Body of pancreas (tissue), 4 donors: ENCODE results near the gene WDPCP.

Source experiments
- POLR2A ChIP-seq, 3 donors: fragments of 450-650 bp; IDR thresholded peaks; one replicate each; pipeline ENCODE4 v1.6.1; 2016; ENCODE audit warnings: antibody characterized with exemption in 3 of 3, mild to moderate bottlenecking in 2 of 3
- TF ChIP-seq, protein P1 (sequence below), 7 experiments: fragments of 450-650 bp in 4 of 7; fragments of 200-600 bp in 3 of 7; sonication (generic) in 3 of 7; IDR thresholded peaks; one replicate each; pipeline ENCODE4 v1.5.1; 2016 to 2019; ENCODE audit warnings: antibody characterized with exemption in 7 of 7

- TF ChIP-seq, protein P1, sequence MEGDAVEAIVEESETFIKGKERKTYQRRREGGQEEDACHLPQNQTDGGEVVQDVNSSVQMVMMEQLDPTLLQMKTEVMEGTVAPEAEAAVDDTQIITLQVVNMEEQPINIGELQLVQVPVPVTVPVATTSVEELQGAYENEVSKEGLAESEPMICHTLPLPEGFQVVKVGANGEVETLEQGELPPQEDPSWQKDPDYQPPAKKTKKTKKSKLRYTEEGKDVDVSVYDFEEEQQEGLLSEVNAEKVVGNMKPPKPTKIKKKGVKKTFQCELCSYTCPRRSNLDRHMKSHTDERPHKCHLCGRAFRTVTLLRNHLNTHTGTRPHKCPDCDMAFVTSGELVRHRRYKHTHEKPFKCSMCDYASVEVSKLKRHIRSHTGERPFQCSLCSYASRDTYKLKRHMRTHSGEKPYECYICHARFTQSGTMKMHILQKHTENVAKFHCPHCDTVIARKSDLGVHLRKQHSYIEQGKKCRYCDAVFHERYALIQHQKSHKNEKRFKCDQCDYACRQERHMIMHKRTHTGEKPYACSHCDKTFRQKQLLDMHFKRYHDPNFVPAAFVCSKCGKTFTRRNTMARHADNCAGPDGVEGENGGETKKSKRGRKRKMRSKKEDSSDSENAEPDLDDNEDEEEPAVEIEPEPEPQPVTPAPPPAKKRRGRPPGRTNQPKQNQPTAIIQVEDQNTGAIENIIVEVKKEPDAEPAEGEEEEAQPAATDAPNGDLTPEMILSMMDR (IDR thresholded peaks at IDR 0.05): no peak
- TF ChIP-seq POLR2A (IDR thresholded peaks at IDR 0.05): no peak
Measured at GRCh38 chr2:63465633-63466032, 122.6 kb downstream of the WDPCP start.
